HG03442 (cell line): ENCODE results near the gene DCBLD1.

Experiments
- ATAC-seq: cut with Tn5 transposase; IDR thresholded peaks from one replicate; pipeline ENCODE4 v1.9.1; 2021; ENCODE audit warnings: mild to moderate bottlenecking, moderate library complexity; ENCODE audit not compliant: unreplicated experiment

The DCBLD1 gene

GRCh38 chr6:117525607-117526006, 43.1 kb downstream of the DCBLD1 start:
- ATAC-seq: no peak

- no peak for ATAC-seq
Observed at GRCh38 chr6:117530467-117531242, 48.2 kb downstream of the DCBLD1 start.

- no peak for ATAC-seq
Observed at GRCh38 chr6:117531346-117531745, 48.9 kb downstream of the DCBLD1 start.

GRCh38 chr6:117531809-117532725, 49.6 kb downstream of the DCBLD1 start:
- ATAC-seq: no peak

- ATAC-seq: no peak
Observed at GRCh38 chr6:117533775-117534174, 51.3 kb downstream of the DCBLD1 start.

- no peak for ATAC-seq
Observed at GRCh38 chr6:117534974-117535373, 52.5 kb downstream of the DCBLD1 start.

- no peak for ATAC-seq
Observed at GRCh38 chr6:117536317-117536716, 53.8 kb downstream of the DCBLD1 start.

GRCh38 chr6:117538615-117539014, 56.1 kb downstream of the DCBLD1 start:
- ATAC-seq: no peak

GRCh38 chr6:117540670-117541069, 58.2 kb downstream of the DCBLD1 start:
- ATAC-seq: no peak

GRCh38 chr6:117542493-117542892, 60.0 kb downstream of the DCBLD1 start:
- ATAC-seq: no peak

GRCh38 chr6:117544716-117545115, 62.2 kb downstream of the DCBLD1 start:
- no peak for ATAC-seq

- ATAC-seq: no peak
Observed at GRCh38 chr6:117545161-117545595, 62.7 kb downstream of the DCBLD1 start.

- ATAC-seq: no peak
Observed at GRCh38 chr6:117546674-117547073, 64.2 kb downstream of the DCBLD1 start.

GRCh38 chr6:117547688-117548621, 65.5 kb downstream of the DCBLD1 start:
- ATAC-seq: peak; percentile 46

- no peak for ATAC-seq
Observed at GRCh38 chr6:117548797-117549301, 66.4 kb downstream of the DCBLD1 start.

- ATAC-seq: no peak
Observed at GRCh38 chr6:117549611-117550010, 67.1 kb downstream of the DCBLD1 start.

GRCh38 chr6:117550078-117550600, 67.7 kb downstream of the DCBLD1 start:
- ATAC-seq: no peak

- no peak for ATAC-seq
Observed at GRCh38 chr6:117550618-117551242, 68.3 kb downstream of the DCBLD1 start.

GRCh38 chr6:117552618-117553017, 70.1 kb downstream of the DCBLD1 start:
- ATAC-seq: no peak

- ATAC-seq: no peak
Observed at GRCh38 chr6:117553142-117553541, 70.7 kb downstream of the DCBLD1 start.
